T-helper 1 cell treated with Interleukin-12 subunit alpha and Interleukin-12 subunit beta and Interleukin-4 antibody, amounts not matched to agents 30 μg/mL and 1 μg/mL, for 36 hours (primary cell): ENCODE results near the gene SLC29A1.

Experiments used
- H3K27ac Mint-ChIP-seq: one replicate; pipeline ENCODE4 v1.8.0; 2021; ENCODE audit warnings: mild to moderate bottlenecking, mixed read lengths
- H3K27me3 Mint-ChIP-seq: one replicate; pipeline ENCODE4 v1.8.0; 2021; ENCODE audit warnings: low read depth, mixed read lengths
- H3K36me3 Mint-ChIP-seq: one replicate; pipeline ENCODE4 v1.8.0; 2021; ENCODE audit warnings: low read depth, mixed read lengths
- H3K4me1 Mint-ChIP-seq: one replicate; pipeline ENCODE4 v1.8.0; 2021; ENCODE audit warnings: low read depth, mixed read lengths
- H3K4me3 Mint-ChIP-seq: one replicate; pipeline ENCODE4 v1.8.0; 2021; ENCODE audit warnings: mild to moderate bottlenecking, moderate library complexity, mixed read lengths
- H3K9me3 Mint-ChIP-seq: one replicate; pipeline ENCODE4 v1.8.0; 2021; ENCODE audit warnings: mixed read lengths

Gene SLC29A1

GRCh38 chr6:44247338-44248302 lies 24.2 kb downstream of the SLC29A1 start:
- H3K27me3 Mint-ChIP-seq, result no peaks in the 10 kb centered on the region

GRCh38 chr6:44248579-44248978 lies 25.2 kb downstream of the SLC29A1 start:
- Mint-ChIP-seq H3K9me3 (no peaks in the 10 kb centered on the region), H3K36me3 (peaks cover 58% of the 10 kb centered on the region), H3K4me1 (peaks cover 38% of the 10 kb centered on the region), H3K27ac (peak overlapping the region; percentile 98), H3K27me3 (no peaks in the 10 kb centered on the region), H3K4me3 (peak overlapping the region; percentile 96)

More at GRCh38 chr6:44247338-44248302, 24.2 kb downstream of the SLC29A1 start:
- Mint-ChIP-seq H3K27ac (peak overlapping the region; percentile 98), H3K4me3 (peak overlapping the region; percentile 96), H3K36me3 (peaks cover 49% of the 10 kb centered on the region), H3K4me1 (peaks cover 29% of the 10 kb centered on the region), H3K9me3 (no peaks in the 10 kb centered on the region)

GRCh38 chr6:44249082-44249748 lies 25.8 kb downstream of the SLC29A1 start:
- H3K4me3 Mint-ChIP-seq, result peak overlapping the region; percentile 96
- H3K9me3 Mint-ChIP-seq, result no peaks in the 10 kb centered on the region
- peaks cover 41% of the 10 kb centered on the region for H3K4me1 Mint-ChIP-seq
- no peaks in the 10 kb centered on the region for H3K27me3 Mint-ChIP-seq
- peak overlapping the region; percentile 98 for H3K27ac Mint-ChIP-seq
- peaks cover 63% of the 10 kb centered on the region for H3K36me3 Mint-ChIP-seq

- Mint-ChIP-seq H3K4me3 (peak overlapping the region; percentile 17), H3K4me1 (peaks cover 44% of the 10 kb centered on the region), H3K27ac (peak overlapping the region; percentile 17), H3K36me3 (peaks cover 70% of the 10 kb centered on the region), H3K27me3 (no peaks in the 10 kb centered on the region), H3K9me3 (no peaks in the 10 kb centered on the region)
These were observed 26.8 kb downstream of the SLC29A1 start for GRCh38 chr6:44250067-44250717.

- H3K27ac Mint-ChIP-seq, result no peak overlapping the region
- no peak overlapping the region for H3K4me3 Mint-ChIP-seq
- H3K27me3 Mint-ChIP-seq, result no peaks in the 10 kb centered on the region
- peaks cover 43% of the 10 kb centered on the region for H3K4me1 Mint-ChIP-seq
- no peaks in the 10 kb centered on the region for H3K9me3 Mint-ChIP-seq
- H3K36me3 Mint-ChIP-seq, result peaks cover 75% of the 10 kb centered on the region
These were observed 27.3 kb downstream of the SLC29A1 start for GRCh38 chr6:44250718-44251123.

- no peaks in the 10 kb centered on the region for H3K27me3 Mint-ChIP-seq
- peaks cover 52% of the 10 kb centered on the region for H3K4me1 Mint-ChIP-seq
- peak overlapping the region; percentile 16 for H3K4me3 Mint-ChIP-seq
- H3K9me3 Mint-ChIP-seq, result no peaks in the 10 kb centered on the region
- H3K36me3 Mint-ChIP-seq, result peaks cover 81% of the 10 kb centered on the region
- no peak overlapping the region for H3K27ac Mint-ChIP-seq
These were observed 28.5 kb downstream of the SLC29A1 start for GRCh38 chr6:44251576-44252524.

- Mint-ChIP-seq H3K4me3 (no peak overlapping the region), H3K27ac (peak overlapping the region; percentile 24), H3K36me3 (peaks cover 77% of the 10 kb centered on the region), H3K9me3 (no peaks in the 10 kb centered on the region), H3K4me1 (peaks cover 55% of the 10 kb centered on the region), H3K27me3 (no peaks in the 10 kb centered on the region)
These were observed 30.1 kb downstream of the SLC29A1 start for GRCh38 chr6:44253307-44254101.

- Mint-ChIP-seq H3K36me3 (peaks cover 76% of the 10 kb centered on the region), H3K4me3 (no peak overlapping the region), H3K4me1 (peaks cover 56% of the 10 kb centered on the region), H3K27ac (peak overlapping the region; percentile 57), H3K27me3 (no peaks in the 10 kb centered on the region), H3K9me3 (no peaks in the 10 kb centered on the region)
These were observed 31.1 kb downstream of the SLC29A1 start for GRCh38 chr6:44254191-44255104.

- no peaks in the 10 kb centered on the region for H3K27me3 Mint-ChIP-seq
- H3K9me3 Mint-ChIP-seq, result no peaks in the 10 kb centered on the region
- peaks cover 73% of the 10 kb centered on the region for H3K36me3 Mint-ChIP-seq
- H3K4me3 Mint-ChIP-seq, result peak overlapping the region; percentile 87
- H3K27ac Mint-ChIP-seq, result peak overlapping the region; percentile 80
- H3K4me1 Mint-ChIP-seq, result peaks cover 50% of the 10 kb centered on the region
These were observed 31.9 kb downstream of the SLC29A1 start for GRCh38 chr6:44255105-44255808.

- H3K4me1 Mint-ChIP-seq, result peaks cover 53% of the 10 kb centered on the region
- H3K27ac Mint-ChIP-seq, result peak overlapping the region; percentile 80
- peak overlapping the region; percentile 87 for H3K4me3 Mint-ChIP-seq
- peaks cover 72% of the 10 kb centered on the region for H3K36me3 Mint-ChIP-seq
- no peaks in the 10 kb centered on the region for H3K9me3 Mint-ChIP-seq
- no peaks in the 10 kb centered on the region for H3K27me3 Mint-ChIP-seq
These were observed 32.7 kb downstream of the SLC29A1 start for GRCh38 chr6:44255871-44256774.

GRCh38 chr6:44256775-44257024 lies 33.3 kb downstream of the SLC29A1 start:
- peak overlapping the region; percentile 87 for H3K4me3 Mint-ChIP-seq
- peak overlapping the region; percentile 80 for H3K27ac Mint-ChIP-seq
- H3K36me3 Mint-ChIP-seq, result peaks cover 70% of the 10 kb centered on the region
- no peaks in the 10 kb centered on the region for H3K9me3 Mint-ChIP-seq
- no peaks in the 10 kb centered on the region for H3K27me3 Mint-ChIP-seq
- peaks cover 52% of the 10 kb centered on the region for H3K4me1 Mint-ChIP-seq
